H9 (cell line): ENCODE results near the gene PDS5A. TPM values are rescaled to one million over a fixed set of nuclear protein-coding genes. Genes with fewer than 3 reads are reported as not detected.

Experiments used
- DNase-seq: peaks from one replicate; pipeline ENCODE4 v3.0.0-alpha.2; 2017
- H2AFZ ChIP-seq: one replicate; pipeline ENCODE4 v1.6.1; 2013; ENCODE audit warnings: mild to moderate bottlenecking, low read length, control low read depth, moderate library complexity
- H2AK5ac ChIP-seq: 2 replicates; pipeline ENCODE4 v1.6.1; 2013; ENCODE audit warnings: low read length, control low read depth, mixed read lengths; ENCODE audit not compliant: insufficient read length
- H2BK120ac ChIP-seq: one replicate; pipeline ENCODE4 v1.6.1; 2013; ENCODE audit warnings: low read depth, mild to moderate bottlenecking, low read length, control low read depth, inconsistent platforms; ENCODE audit not compliant: poor library complexity, severe bottlenecking
- H2BK12ac ChIP-seq: 2 replicates; pipeline ENCODE4 v1.6.1; 2013; ENCODE audit warnings: low read length, control low read depth, mixed read lengths, low read depth; ENCODE audit not compliant: insufficient read length
- H2BK15ac ChIP-seq: 2 replicates; pipeline ENCODE4 v1.6.1; 2013; ENCODE audit warnings: low read depth, low read length, control low read depth
- H2BK20ac ChIP-seq: one replicate; pipeline ENCODE4 v1.6.1; 2013; ENCODE audit warnings: low read depth, mild to moderate bottlenecking, low read length, control low read depth, inconsistent platforms; ENCODE audit not compliant: poor library complexity, severe bottlenecking
- H2BK5ac ChIP-seq: 2 replicates; pipeline ENCODE4 v1.6.1; 2013; ENCODE audit warnings: low read length, control low read depth, mixed read lengths; ENCODE audit not compliant: insufficient read length
- H3K14ac ChIP-seq: 2 replicates; pipeline ENCODE4 v1.6.1; 2013; ENCODE audit warnings: low read length, control low read depth; ENCODE audit not compliant: insufficient read depth
- H3K18ac ChIP-seq: 2 replicates; pipeline ENCODE4 v1.6.1; 2013; ENCODE audit warnings: low read depth, mild to moderate bottlenecking, mixed read lengths, low read length, control low read depth; ENCODE audit not compliant: insufficient read length
- H3K23ac ChIP-seq: 2 replicates; pipeline ENCODE4 v1.6.1; 2013; ENCODE audit warnings: low read length, control low read depth, mixed read lengths, low read depth; ENCODE audit not compliant: insufficient read length
- H3K23me2 ChIP-seq: 2 replicates; pipeline ENCODE4 v1.6.1; 2013; ENCODE audit warnings: low read depth, mild to moderate bottlenecking, mixed read lengths, low read length, control low read depth; ENCODE audit not compliant: insufficient read length, poor library complexity, severe bottlenecking
- H3K27ac ChIP-seq: 2 replicates; pipeline ENCODE4 v1.5.1; 2013; ENCODE audit warnings: low read length, control low read depth, mixed read lengths, low read depth; ENCODE audit not compliant: insufficient read length
- H3K27me3 ChIP-seq: 2 replicates; pipeline ENCODE4 v1.6.1; 2013; ENCODE audit warnings: low read length, control low read depth, inconsistent platforms; ENCODE audit not compliant: insufficient read depth
- H3K4ac ChIP-seq: 2 replicates; pipeline ENCODE4 v1.6.1; 2013; ENCODE audit warnings: low read depth, mild to moderate bottlenecking, control low read depth, inconsistent platforms, low read length, moderate library complexity
- H3K4me1 ChIP-seq: 2 replicates; pipeline ENCODE4 v1.6.1; 2013; ENCODE audit warnings: low read length, control low read depth, inconsistent platforms; ENCODE audit not compliant: insufficient read depth
- H3K4me2 ChIP-seq: 2 replicates; pipeline ENCODE4 v1.6.1; 2013; ENCODE audit warnings: low read length, control low read depth, mixed read lengths; ENCODE audit not compliant: insufficient read length, insufficient read depth
- H3K56ac ChIP-seq: 2 replicates; pipeline ENCODE4 v1.6.1; 2013; ENCODE audit warnings: low read depth, mild to moderate bottlenecking, mixed read lengths, low read length, control low read depth; ENCODE audit not compliant: insufficient read length
- H3K79me1 ChIP-seq: 2 replicates; pipeline ENCODE4 v1.6.1; 2013; ENCODE audit warnings: low read depth, mild to moderate bottlenecking, moderate library complexity, low read length, control low read depth, inconsistent platforms; ENCODE audit not compliant: insufficient read depth, poor library complexity, severe bottlenecking
- H3K79me2 ChIP-seq: 2 replicates; pipeline ENCODE4 v1.6.1; 2013; ENCODE audit warnings: low read length, control low read depth, inconsistent platforms; ENCODE audit not compliant: insufficient read depth
- H3K9ac ChIP-seq: 2 replicates; pipeline ENCODE4 v1.6.1; 2013; ENCODE audit warnings: low read length, control low read depth, mixed read lengths; ENCODE audit not compliant: insufficient read length; ENCODE audit errors: extremely low read depth
- H3K9me3 ChIP-seq: one replicate; pipeline ENCODE4 v1.6.1; 2013; ENCODE audit warnings: low read depth, low read length, inconsistent platforms; ENCODE audit not compliant: control insufficient read depth
- H3T11ph ChIP-seq: one replicate; pipeline ENCODE4 v1.6.1; 2013; ENCODE audit warnings: mild to moderate bottlenecking, low read length, control low read depth, inconsistent platforms
- H4K20me1 ChIP-seq: one replicate; pipeline ENCODE4 v1.6.1; 2013; ENCODE audit not compliant: control insufficient read depth, insufficient read length, insufficient read depth
- H4K5ac ChIP-seq: 2 replicates; pipeline ENCODE4 v1.6.1; 2013; ENCODE audit warnings: low read depth, mild to moderate bottlenecking, mixed read lengths, low read length, control low read depth; ENCODE audit not compliant: insufficient read length
- H4K8ac ChIP-seq: replicated peaks from 2 replicates; pipeline ENCODE4 v1.6.1; 2013; ENCODE audit warnings: low read length, control low read depth, mixed read lengths, low read depth; ENCODE audit not compliant: insufficient read length
- H4K91ac ChIP-seq: 2 replicates; pipeline ENCODE4 v1.6.1; 2013; ENCODE audit warnings: low read depth, mild to moderate bottlenecking, moderate library complexity, mixed read lengths, low read length, control low read depth; ENCODE audit not compliant: insufficient read length
- H3K27ac Mint-ChIP-seq, 3 experiments: 2 replicates in 2 of 3; 3 replicates in 1 of 3; pipeline ENCODE4 v1.8.0; 2020 to 2021; ENCODE audit warnings: mixed read lengths in 3 of 3, mild to moderate bottlenecking in 1 of 3, moderate library complexity in 1 of 3
- H3K27me3 Mint-ChIP-seq: 2 replicates; pipeline ENCODE4 v1.8.0; 2021; ENCODE audit warnings: low read depth, mild to moderate bottlenecking, moderate library complexity, mixed read lengths
- H3K36me3 Mint-ChIP-seq, 3 experiments: 2 replicates in 2 of 3; 3 replicates in 1 of 3; pipeline ENCODE4 v1.8.0; 2020 to 2021; ENCODE audit warnings: low read depth in 3 of 3, mixed read lengths in 3 of 3; ENCODE audit not compliant: insufficient read depth in 1 of 3
- H3K4me1 Mint-ChIP-seq, 2 experiments: 2 replicates each; pipeline ENCODE4 v1.8.0; 2020; ENCODE audit warnings: mixed read lengths in 2 of 2
- H3K4me3 Mint-ChIP-seq, 2 experiments: 2 replicates in 1 of 2; 3 replicates in 1 of 2; pipeline ENCODE4 v1.8.0; 2020 to 2021; ENCODE audit warnings: mild to moderate bottlenecking in 2 of 2, mixed read lengths in 2 of 2, moderate library complexity in 1 of 2
- H3K9me3 Mint-ChIP-seq, 2 experiments: 2 replicates in 1 of 2; 3 replicates in 1 of 2; pipeline ENCODE4 v1.8.0; 2020; ENCODE audit warnings: mild to moderate bottlenecking in 2 of 2, mixed read lengths in 2 of 2, moderate library complexity in 1 of 2
- WGBS: extraction: QIAGEN DNeasy Blood & Tissue Kit; methylation state at CpG from one replicate; pipeline ENCODE4 v1.1.7; 2013; ENCODE audit warnings: missing lambda C conversion rate, low lambda C conversion rate, mixed read lengths; ENCODE audit not compliant: insufficient read length; ENCODE audit errors: extremely low coverage; 5-methylcytosine and 5-hydroxymethylcytosine counted together
- total RNA-seq: library from RNA; stranded (reverse); gene quantifications from 2 replicates; pipeline ENCODE4 v1.2.1, GENCODE V29; 2021
- TF ChIP-seq, protein P1 (sequence below): fragments of 200-600 bp; sonication (generic); conservative IDR thresholded peaks from 3 replicates; pipeline ENCODE4 v1.8.0; 2021; ENCODE audit warnings: antibody characterized with exemption, mild to moderate bottlenecking

The PDS5A gene
- total RNA-seq, 1 experiment from 2014 or later = 65.4 TPM

DNA sequence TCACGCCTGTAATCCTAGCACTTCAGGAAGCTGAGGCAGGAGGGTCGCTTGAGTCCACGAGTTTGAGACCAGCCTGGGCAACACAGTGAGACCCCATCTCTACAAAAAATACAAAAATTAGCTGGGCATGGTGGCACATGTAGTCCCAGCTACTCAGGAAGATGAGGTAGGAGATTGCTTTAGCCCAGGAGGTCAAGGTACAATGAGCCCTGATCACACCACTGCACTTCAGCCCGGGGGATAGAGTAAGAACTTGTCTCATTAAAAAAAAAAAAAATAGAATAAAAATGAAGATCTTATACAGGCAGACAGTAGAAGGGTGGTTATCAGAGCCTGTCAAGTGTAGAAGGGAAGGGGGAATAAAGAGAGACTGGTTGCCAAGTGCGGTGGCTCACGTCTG is 116.9 kb downstream of the PDS5A start:
- no peak overlapping the region for H2AK5ac ChIP-seq
- no peaks in the 10 kb centered on the region for H3K9me3 ChIP-seq
- H4K20me1 ChIP-seq = no peaks in the 10 kb centered on the region
- no peaks in the 10 kb centered on the region for H3K4me1 ChIP-seq
- no peak overlapping the region for H3K27ac ChIP-seq
- no peak overlapping the region for H2BK15ac ChIP-seq
- no peak overlapping the region for H3K4ac ChIP-seq
- H2BK20ac ChIP-seq = no peak overlapping the region
- H3K79me2 ChIP-seq = no peaks in the 10 kb centered on the region
- no peaks in the 10 kb centered on the region for H3K23me2 ChIP-seq
- Mint-ChIP-seq H3K36me3 (peaks cover 34 to 77% (median 63%) of the 10 kb centered on the region in 3 experiments), H3K4me3 (no peak overlapping the region), H3K4me1 (no peaks in the 10 kb centered on the region), H3K27me3 (no peaks in the 10 kb centered on the region), H3K9me3 (no peaks in the 10 kb centered on the region), H3K27ac (no peak overlapping the region)
- H2AFZ ChIP-seq = no peak overlapping the region
- no peak overlapping the region for H3K4me2 ChIP-seq
- TF ChIP-seq, protein P1, sequence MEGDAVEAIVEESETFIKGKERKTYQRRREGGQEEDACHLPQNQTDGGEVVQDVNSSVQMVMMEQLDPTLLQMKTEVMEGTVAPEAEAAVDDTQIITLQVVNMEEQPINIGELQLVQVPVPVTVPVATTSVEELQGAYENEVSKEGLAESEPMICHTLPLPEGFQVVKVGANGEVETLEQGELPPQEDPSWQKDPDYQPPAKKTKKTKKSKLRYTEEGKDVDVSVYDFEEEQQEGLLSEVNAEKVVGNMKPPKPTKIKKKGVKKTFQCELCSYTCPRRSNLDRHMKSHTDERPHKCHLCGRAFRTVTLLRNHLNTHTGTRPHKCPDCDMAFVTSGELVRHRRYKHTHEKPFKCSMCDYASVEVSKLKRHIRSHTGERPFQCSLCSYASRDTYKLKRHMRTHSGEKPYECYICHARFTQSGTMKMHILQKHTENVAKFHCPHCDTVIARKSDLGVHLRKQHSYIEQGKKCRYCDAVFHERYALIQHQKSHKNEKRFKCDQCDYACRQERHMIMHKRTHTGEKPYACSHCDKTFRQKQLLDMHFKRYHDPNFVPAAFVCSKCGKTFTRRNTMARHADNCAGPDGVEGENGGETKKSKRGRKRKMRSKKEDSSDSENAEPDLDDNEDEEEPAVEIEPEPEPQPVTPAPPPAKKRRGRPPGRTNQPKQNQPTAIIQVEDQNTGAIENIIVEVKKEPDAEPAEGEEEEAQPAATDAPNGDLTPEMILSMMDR = no peak
- H3K79me1 ChIP-seq = peaks cover 3% of the 10 kb centered on the region
- no peak overlapping the region for H4K8ac ChIP-seq
- no peak overlapping the region for H2BK120ac ChIP-seq
- no peak overlapping the region for H3K18ac ChIP-seq
- no peak overlapping the region for H2BK5ac ChIP-seq
- no peak overlapping the region for H3K9ac ChIP-seq
- DNase-seq = no peak
- H3K27me3 ChIP-seq = no peaks in the 10 kb centered on the region
- no peak overlapping the region for H4K5ac ChIP-seq
- WGBS = no CpG with 5 or more reads among the region's 6 CpGs
- H2BK12ac ChIP-seq = no peak overlapping the region
- H4K91ac ChIP-seq = no peak overlapping the region
- H3K56ac ChIP-seq = no peak overlapping the region
- no peak overlapping the region for H3K14ac ChIP-seq
- H3K23ac ChIP-seq = no peak overlapping the region
- H3T11ph ChIP-seq = no peak overlapping the region
